ENCODE measurements around the gene PCBP4.

DNA sequence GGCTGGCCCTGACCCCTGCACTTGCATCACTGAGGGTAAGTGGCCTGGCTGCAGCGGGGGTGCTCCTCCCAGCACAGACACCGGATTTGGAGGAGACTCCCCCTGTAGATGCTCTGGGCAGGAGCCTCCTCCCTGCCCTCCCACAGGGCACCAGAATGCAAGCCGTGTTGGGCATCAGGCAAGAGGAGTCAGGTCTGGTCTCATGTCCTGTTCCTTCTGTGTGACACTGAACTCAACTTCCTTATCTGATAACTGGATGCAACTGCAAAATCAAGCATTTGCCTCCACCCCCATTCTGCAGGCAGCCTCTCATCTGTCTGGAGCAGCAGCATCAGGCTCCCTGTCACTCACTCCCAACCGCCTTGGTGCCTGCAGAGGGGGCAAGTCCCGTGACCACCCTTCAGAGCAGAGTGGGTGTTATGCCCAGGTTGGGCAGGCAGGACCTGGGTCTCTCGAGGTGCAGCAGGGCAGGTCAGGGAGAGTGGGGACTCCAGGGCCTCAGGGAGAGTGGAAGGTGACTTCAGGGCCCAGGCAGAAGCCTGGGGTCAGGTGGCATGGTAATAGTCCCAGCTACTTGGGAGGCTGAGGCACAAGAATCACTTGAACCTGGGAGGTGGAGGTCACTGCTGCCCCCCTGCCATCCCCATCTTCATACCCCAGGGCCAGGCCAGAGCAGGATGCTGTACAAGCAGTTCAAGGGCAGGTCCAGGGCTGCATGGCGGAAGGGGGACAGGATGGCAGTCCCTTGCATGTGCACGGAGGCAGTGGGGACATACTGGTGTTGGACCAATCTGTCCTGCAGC lies 39.0 kb upstream of the PCBP4 start:
- TF ChIP-seq, protein P1, sequence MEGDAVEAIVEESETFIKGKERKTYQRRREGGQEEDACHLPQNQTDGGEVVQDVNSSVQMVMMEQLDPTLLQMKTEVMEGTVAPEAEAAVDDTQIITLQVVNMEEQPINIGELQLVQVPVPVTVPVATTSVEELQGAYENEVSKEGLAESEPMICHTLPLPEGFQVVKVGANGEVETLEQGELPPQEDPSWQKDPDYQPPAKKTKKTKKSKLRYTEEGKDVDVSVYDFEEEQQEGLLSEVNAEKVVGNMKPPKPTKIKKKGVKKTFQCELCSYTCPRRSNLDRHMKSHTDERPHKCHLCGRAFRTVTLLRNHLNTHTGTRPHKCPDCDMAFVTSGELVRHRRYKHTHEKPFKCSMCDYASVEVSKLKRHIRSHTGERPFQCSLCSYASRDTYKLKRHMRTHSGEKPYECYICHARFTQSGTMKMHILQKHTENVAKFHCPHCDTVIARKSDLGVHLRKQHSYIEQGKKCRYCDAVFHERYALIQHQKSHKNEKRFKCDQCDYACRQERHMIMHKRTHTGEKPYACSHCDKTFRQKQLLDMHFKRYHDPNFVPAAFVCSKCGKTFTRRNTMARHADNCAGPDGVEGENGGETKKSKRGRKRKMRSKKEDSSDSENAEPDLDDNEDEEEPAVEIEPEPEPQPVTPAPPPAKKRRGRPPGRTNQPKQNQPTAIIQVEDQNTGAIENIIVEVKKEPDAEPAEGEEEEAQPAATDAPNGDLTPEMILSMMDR (IDR thresholded peaks at IDR 0.05) = no peak
- TF ChIP-seq POLR2A (IDR thresholded peaks at IDR 0.05) = no peak

All from adrenal gland (tissue), 5 donors.